CD4-positive, alpha-beta T cell treated with Interleukin-4 for 4 hours (primary cell): ENCODE results near the gene KAZN.

Source experiments
- DNase-seq: peaks from one replicate; pipeline ENCODE4 v3.0.0-alpha.2; 2020

KAZN gene

GRCh38 chr1:14945132-14946010, 346.9 kb downstream of the KAZN start:
- no peak for DNase-seq

GRCh38 chr1:14946011-14946359, 347.5 kb downstream of the KAZN start:
- DNase-seq = no peak

- no peak for DNase-seq
Measured at GRCh38 chr1:14946684-14947238, 348.3 kb downstream of the KAZN start.

- no peak for DNase-seq
Measured at GRCh38 chr1:14947421-14947820, 348.9 kb downstream of the KAZN start.

- no peak for DNase-seq
Measured at GRCh38 chr1:14948112-14948652, 349.7 kb downstream of the KAZN start.

GRCh38 chr1:14949270-14949835, 350.9 kb downstream of the KAZN start:
- DNase-seq = no peak

- DNase-seq = no peak
Measured at GRCh38 chr1:14949836-14950713, 351.6 kb downstream of the KAZN start.

- DNase-seq = no peak
Measured at GRCh38 chr1:14951766-14952165, 353.3 kb downstream of the KAZN start.

- no peak for DNase-seq
Measured at GRCh38 chr1:14952626-14953314, 354.3 kb downstream of the KAZN start.

GRCh38 chr1:14954210-14954609, 355.7 kb downstream of the KAZN start:
- no peak for DNase-seq

- no peak for DNase-seq
Measured at GRCh38 chr1:14954930-14955329, 356.4 kb downstream of the KAZN start.

GRCh38 chr1:14955402-14955801, 356.9 kb downstream of the KAZN start:
- DNase-seq = no peak

- DNase-seq = no peak
Measured at GRCh38 chr1:14955976-14956375, 357.5 kb downstream of the KAZN start.

- no peak for DNase-seq
Measured at GRCh38 chr1:14956579-14957195, 358.2 kb downstream of the KAZN start.

GRCh38 chr1:14957375-14958098, 359.1 kb downstream of the KAZN start:
- no peak for DNase-seq

GRCh38 chr1:14958249-14959058, 360.0 kb downstream of the KAZN start:
- no peak for DNase-seq

- DNase-seq = no peak
Measured at GRCh38 chr1:14959059-14959694, 360.7 kb downstream of the KAZN start.

- no peak for DNase-seq
Measured at GRCh38 chr1:14961661-14962267, 363.3 kb downstream of the KAZN start.

GRCh38 chr1:14962407-14962806, 363.9 kb downstream of the KAZN start:
- DNase-seq = no peak
